ENCODE results near the gene CAMK2B.

- TF ChIP-seq EP300 (IDR thresholded peaks at IDR 0.05; ENCODE audit: borderline replicate concordance) (no peak), REST (IDR thresholded peaks at IDR 0.05; ENCODE audit: low read depth) (no peak), MAX (IDR thresholded peaks at IDR 0.05) (no peak), TEAD4 (IDR thresholded peaks at IDR 0.05) (no peak), CREB1 (IDR thresholded peaks at IDR 0.05; ENCODE audit: low read depth) (no peak), YY1 (IDR thresholded peaks at IDR 0.05; ENCODE audit: low read depth) (no peak), ZBTB7A (IDR thresholded peaks at IDR 0.05; ENCODE audit: low read depth) (no peak), TCF12 (IDR thresholded peaks at IDR 0.05; ENCODE audit: low read depth) (no peak), TAF1 (IDR thresholded peaks at IDR 0.05; ENCODE audit: low read depth) (no peak), USF1 (IDR thresholded peaks at IDR 0.05) (no peak)
Measured at GRCh38 chr7:44305564-44306507, 19.6 kb downstream of the CAMK2B start.
